ENCODE data around the gene GNG7.
"Not testable (repeated sequence)": the region's sequence is repeated elsewhere in the genome, so short reads cannot be mapped to it uniquely, and the experiment has no call there.

The GNG7 gene

GRCh38 chr19:2574478-2574931 is 128.0 kb downstream of the GNG7 start:
- no CpG with 5 or more reads among the region's 15 CpGs for WGBS (ENCODE audit: insufficient coverage, insufficient read length)
- no peak overlapping the region for H3K27ac ChIP-seq (ENCODE audit: low read length)

DNA sequence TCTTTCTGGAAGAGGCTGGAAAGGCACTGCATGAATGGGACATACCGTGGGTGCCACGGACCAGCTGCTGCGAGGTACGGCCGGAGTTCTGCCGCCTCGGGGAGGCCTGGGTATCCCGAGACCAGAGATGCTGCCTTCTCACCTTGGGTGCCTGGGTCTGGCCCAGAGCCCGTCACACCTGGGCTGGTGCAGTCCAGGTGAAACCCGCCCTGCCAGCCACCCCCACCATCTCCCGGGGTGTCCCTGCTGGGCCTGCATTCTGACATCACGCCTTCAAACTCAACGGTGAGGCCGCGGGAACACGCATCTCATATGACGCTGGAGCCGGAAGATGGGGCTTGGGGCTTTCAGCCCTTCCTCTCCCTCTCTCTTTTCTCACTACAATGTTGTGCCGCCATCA is 128.6 kb downstream of the GNG7 start:
- Histone ChIP-seq H3K27ac (ENCODE audit: low read length) (no peak overlapping the region), H3K4me3 (ENCODE audit: low read length) (no peak overlapping the region), H3K9me3 (ENCODE audit: control insufficient read depth, insufficient read depth, low read length) (no peaks in the 10 kb centered on the region), H3K27me3 (ENCODE audit: control insufficient read depth, insufficient read depth, low read length) (no peaks in the 10 kb centered on the region), H3K4me1 (ENCODE audit: control insufficient read depth, insufficient read depth, low read length) (0 out of 2 replicates have a peak, but pooled peaks cover 1% of the 10 kb centered on the region), H3K36me3 (ENCODE audit: control insufficient read depth, insufficient read depth, low read length) (no peaks in the 10 kb centered on the region)
- DNase-seq (ENCODE audit: low read depth, low spot score) = no peak
- WGBS (ENCODE audit: insufficient coverage, insufficient read length) = no CpG with 5 or more reads among the region's 19 CpGs

More at GRCh38 chr19:2574478-2574931, 128.0 kb downstream of the GNG7 start:
- no peaks in the 10 kb centered on the region for H3K36me3 ChIP-seq (ENCODE audit: control insufficient read depth, insufficient read depth, low read length)
- 0 out of 2 replicates have a peak, but pooled peaks cover 1% of the 10 kb centered on the region for H3K4me1 ChIP-seq (ENCODE audit: control insufficient read depth, insufficient read depth, low read length)
- H3K27me3 ChIP-seq (ENCODE audit: control insufficient read depth, insufficient read depth, low read length) = no peaks in the 10 kb centered on the region
- no peak for DNase-seq (ENCODE audit: low read depth, low spot score)
- no peaks in the 10 kb centered on the region for H3K9me3 ChIP-seq (ENCODE audit: control insufficient read depth, insufficient read depth, low read length)
- no peak overlapping the region for H3K4me3 ChIP-seq (ENCODE audit: low read length)

- no CpG with 5 or more reads among the region's 12 CpGs for WGBS (ENCODE audit: insufficient coverage, insufficient read length)
- H3K4me1 ChIP-seq (ENCODE audit: control insufficient read depth, insufficient read depth, low read length); H3K9me3 ChIP-seq (ENCODE audit: control insufficient read depth, insufficient read depth, low read length); H3K36me3 ChIP-seq (ENCODE audit: control insufficient read depth, insufficient read depth, low read length); DNase-seq (ENCODE audit: low read depth, low spot score); H3K4me3 ChIP-seq (ENCODE audit: low read length); H3K27ac ChIP-seq (ENCODE audit: low read length); H3K27me3 ChIP-seq (ENCODE audit: control insufficient read depth, insufficient read depth, low read length): not testable (repeated sequence)
Observed at GRCh38 chr19:2572152-2572551, 130.3 kb downstream of the GNG7 start.

- no peak overlapping the region for H3K27ac ChIP-seq (ENCODE audit: low read length)
- no peak overlapping the region for H3K4me3 ChIP-seq (ENCODE audit: low read length)
- H3K4me1 ChIP-seq (ENCODE audit: control insufficient read depth, insufficient read depth, low read length) = no peaks in the 10 kb centered on the region
- WGBS (ENCODE audit: insufficient coverage, insufficient read length) = no CpG with 5 or more reads among the region's 21 CpGs
- no peaks in the 10 kb centered on the region for H3K36me3 ChIP-seq (ENCODE audit: control insufficient read depth, insufficient read depth, low read length)
- DNase-seq (ENCODE audit: low read depth, low spot score) = no peak
- no peaks in the 10 kb centered on the region for H3K27me3 ChIP-seq (ENCODE audit: control insufficient read depth, insufficient read depth, low read length)
- no peaks in the 10 kb centered on the region for H3K9me3 ChIP-seq (ENCODE audit: control insufficient read depth, insufficient read depth, low read length)
Observed at GRCh38 chr19:2569596-2570465, 132.7 kb downstream of the GNG7 start.

DNA sequence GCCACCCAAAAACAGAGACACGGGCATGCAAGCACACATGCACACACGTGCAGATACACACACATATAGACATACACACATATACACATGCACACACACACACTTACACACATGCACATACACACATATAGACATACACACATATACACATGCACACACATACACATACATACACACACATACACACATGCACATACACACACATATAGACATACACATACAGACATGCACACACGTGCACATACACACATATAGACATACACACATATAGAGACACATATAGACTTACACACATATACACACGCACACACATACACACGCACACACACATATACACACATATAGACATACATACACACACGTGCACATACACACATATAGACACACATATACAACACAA is 134.5 kb downstream of the GNG7 start:
- no peaks in the 10 kb centered on the region for H3K36me3 ChIP-seq (ENCODE audit: control insufficient read depth, insufficient read depth, low read length)
- no peaks in the 10 kb centered on the region for H3K4me1 ChIP-seq (ENCODE audit: control insufficient read depth, insufficient read depth, low read length)
- WGBS (ENCODE audit: insufficient coverage, insufficient read length) = no CpG with 5 or more reads among the region's 6 CpGs
- no peaks in the 10 kb centered on the region for H3K9me3 ChIP-seq (ENCODE audit: control insufficient read depth, insufficient read depth, low read length)
- no peak for DNase-seq (ENCODE audit: low read depth, low spot score)
- H3K27ac ChIP-seq (ENCODE audit: low read length) = no peak overlapping the region
- H3K27me3 ChIP-seq (ENCODE audit: control insufficient read depth, insufficient read depth, low read length) = no peaks in the 10 kb centered on the region
- H3K4me3 ChIP-seq (ENCODE audit: low read length) = no peak overlapping the region

GRCh38 chr19:2567580-2567979 is 134.9 kb downstream of the GNG7 start:
- Histone ChIP-seq H3K27ac (ENCODE audit: low read length) (no peak overlapping the region), H3K9me3 (ENCODE audit: control insufficient read depth, insufficient read depth, low read length) (no peaks in the 10 kb centered on the region), H3K4me1 (ENCODE audit: control insufficient read depth, insufficient read depth, low read length) (no peaks in the 10 kb centered on the region), H3K4me3 (ENCODE audit: low read length) (no peak overlapping the region), H3K36me3 (ENCODE audit: control insufficient read depth, insufficient read depth, low read length) (no peaks in the 10 kb centered on the region), H3K27me3 (ENCODE audit: control insufficient read depth, insufficient read depth, low read length) (no peaks in the 10 kb centered on the region)
- DNase-seq (ENCODE audit: low read depth, low spot score) = no peak
- WGBS (ENCODE audit: insufficient coverage, insufficient read length) = no CpG with 5 or more reads among the region's 17 CpGs

DNA sequence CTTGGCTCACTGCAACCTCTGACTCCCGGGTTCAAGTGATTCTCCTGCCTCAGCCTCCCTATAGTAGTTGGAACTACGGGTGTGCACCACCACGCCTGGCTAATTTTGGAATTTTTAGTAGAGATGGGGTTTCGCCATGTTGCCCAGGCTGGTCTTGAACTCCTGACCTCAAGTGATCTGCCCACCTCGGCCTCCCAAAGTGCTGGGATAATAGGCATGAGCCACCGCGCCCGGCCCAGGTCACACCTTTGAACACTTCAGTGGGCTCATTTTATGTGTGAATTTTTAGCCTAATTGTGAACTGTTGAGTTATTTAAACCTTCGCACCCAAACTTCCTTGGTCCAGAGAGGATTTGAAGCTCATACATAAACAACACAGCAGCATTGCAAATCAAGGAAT is 138.9 kb downstream of the GNG7 start:
- H3K4me1 ChIP-seq (ENCODE audit: control insufficient read depth, insufficient read depth, low read length); H3K4me3 ChIP-seq (ENCODE audit: low read length); DNase-seq (ENCODE audit: low read depth, low spot score); H3K27me3 ChIP-seq (ENCODE audit: control insufficient read depth, insufficient read depth, low read length); H3K36me3 ChIP-seq (ENCODE audit: control insufficient read depth, insufficient read depth, low read length); H3K27ac ChIP-seq (ENCODE audit: low read length); H3K9me3 ChIP-seq (ENCODE audit: control insufficient read depth, insufficient read depth, low read length): not testable (repeated sequence)
- no CpG with 5 or more reads among the region's 9 CpGs for WGBS (ENCODE audit: insufficient coverage, insufficient read length)

DNA sequence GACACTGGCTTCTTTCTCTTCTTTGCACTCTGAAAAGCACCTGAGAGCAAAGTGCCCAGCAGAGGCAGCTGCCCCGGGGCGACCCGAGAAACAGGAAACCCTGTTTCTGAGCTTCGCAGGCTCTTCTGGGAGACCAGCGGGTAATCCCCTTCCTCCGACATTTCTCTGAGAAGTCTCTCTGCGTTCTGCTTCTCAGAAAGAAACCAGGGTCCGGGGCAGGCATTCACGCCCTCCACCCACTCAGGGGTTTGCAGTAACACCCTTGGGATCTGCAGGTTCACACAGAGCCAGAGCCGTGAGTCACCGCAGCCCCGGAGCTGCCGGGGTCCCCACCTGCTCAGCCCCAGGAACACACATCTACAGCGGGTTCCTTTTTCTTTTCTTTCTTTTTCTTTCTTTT is 140.6 kb downstream of the GNG7 start:
- no peak for DNase-seq (ENCODE audit: low read depth, low spot score)
- H3K4me1 ChIP-seq (ENCODE audit: control insufficient read depth, insufficient read depth, low read length) = peaks cover 2% of the 10 kb centered on the region; the same call in 1 of the 2 replicates
- H3K27me3 ChIP-seq (ENCODE audit: control insufficient read depth, insufficient read depth, low read length) = no peaks in the 10 kb centered on the region
- WGBS (ENCODE audit: insufficient coverage, insufficient read length) = no CpG with 5 or more reads among the region's 14 CpGs
- H3K36me3 ChIP-seq (ENCODE audit: control insufficient read depth, insufficient read depth, low read length) = no peaks in the 10 kb centered on the region
- H3K9me3 ChIP-seq (ENCODE audit: control insufficient read depth, insufficient read depth, low read length) = no peaks in the 10 kb centered on the region
- no peak overlapping the region for H3K27ac ChIP-seq (ENCODE audit: low read length)
- no peak overlapping the region for H3K4me3 ChIP-seq (ENCODE audit: low read length)

GRCh38 chr19:2561221-2561620 is 141.3 kb downstream of the GNG7 start:
- H3K27ac ChIP-seq (ENCODE audit: low read length) = no peak overlapping the region

DNA sequence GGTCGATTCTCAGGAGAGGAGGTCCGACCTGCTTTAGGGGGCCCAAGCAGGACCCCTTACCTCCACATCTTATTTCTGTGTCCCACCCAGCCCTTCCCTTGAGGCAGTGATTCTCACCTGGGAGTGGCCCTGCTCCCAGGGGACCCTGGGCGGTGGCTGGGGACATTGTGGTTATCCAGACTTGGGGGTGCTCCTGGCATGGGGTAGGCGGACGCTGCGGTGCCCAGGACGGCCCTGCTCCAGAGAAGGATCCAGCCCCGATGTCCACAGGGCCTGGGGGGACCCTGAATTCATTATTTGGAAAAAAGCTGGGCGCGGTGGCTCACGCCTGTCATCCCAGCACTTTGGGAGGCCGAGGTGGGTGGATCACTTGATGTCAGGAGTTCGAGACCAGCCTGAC is 142.1 kb downstream of the GNG7 start:
- Histone ChIP-seq H3K4me3 (ENCODE audit: low read length) (no peak overlapping the region), H3K27ac (ENCODE audit: low read length) (no peak overlapping the region), H3K9me3 (ENCODE audit: control insufficient read depth, insufficient read depth, low read length) (no peaks in the 10 kb centered on the region), H3K4me1 (ENCODE audit: control insufficient read depth, insufficient read depth, low read length) (peaks cover 2% of the 10 kb centered on the region; the same call in 1 of the 2 replicates), H3K36me3 (ENCODE audit: control insufficient read depth, insufficient read depth, low read length) (no peaks in the 10 kb centered on the region), H3K27me3 (ENCODE audit: control insufficient read depth, insufficient read depth, low read length) (no peaks in the 10 kb centered on the region)
- no CpG with 5 or more reads among the region's 13 CpGs for WGBS (ENCODE audit: insufficient coverage, insufficient read length)
- DNase-seq (ENCODE audit: low read depth, low spot score) = no peak

More at GRCh38 chr19:2561221-2561620, 141.3 kb downstream of the GNG7 start:
- H3K9me3 ChIP-seq (ENCODE audit: control insufficient read depth, insufficient read depth, low read length) = no peaks in the 10 kb centered on the region
- WGBS (ENCODE audit: insufficient coverage, insufficient read length) = no CpG with 5 or more reads among the region's 5 CpGs
- no peak overlapping the region for H3K4me3 ChIP-seq (ENCODE audit: low read length)
- no peaks in the 10 kb centered on the region for H3K27me3 ChIP-seq (ENCODE audit: control insufficient read depth, insufficient read depth, low read length)
- no peak for DNase-seq (ENCODE audit: low read depth, low spot score)
- H3K4me1 ChIP-seq (ENCODE audit: control insufficient read depth, insufficient read depth, low read length) = peaks cover 2% of the 10 kb centered on the region; the same call in 1 of the 2 replicates
- H3K36me3 ChIP-seq (ENCODE audit: control insufficient read depth, insufficient read depth, low read length) = no peaks in the 10 kb centered on the region

DNA sequence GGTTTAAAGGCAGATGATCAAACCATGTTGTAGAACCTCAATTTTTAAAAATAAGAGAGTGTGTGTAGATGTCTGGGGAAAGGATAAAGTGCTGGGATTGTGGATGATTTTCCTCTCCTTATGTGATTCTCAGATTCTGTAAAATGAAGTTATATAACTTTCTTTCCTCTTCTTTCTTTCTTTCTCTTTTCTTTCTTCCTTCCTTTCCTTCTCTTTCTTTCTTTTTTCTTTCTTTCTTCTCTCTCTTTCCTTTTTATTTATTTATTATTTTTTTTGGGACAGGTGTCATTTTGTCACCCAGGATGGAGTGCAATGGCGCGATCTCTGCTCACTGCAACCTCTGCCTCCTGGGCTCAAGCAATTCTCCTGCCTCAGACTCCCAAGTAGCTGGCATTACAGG is 144.0 kb downstream of the GNG7 start:
- no peak for DNase-seq (ENCODE audit: low read depth, low spot score)
- no CpG with 5 or more reads among the region's 2 CpGs for WGBS (ENCODE audit: insufficient coverage, insufficient read length)
- Histone ChIP-seq H3K4me1 (ENCODE audit: control insufficient read depth, insufficient read depth, low read length) (peaks cover 2% of the 10 kb centered on the region; the same call in 1 of the 2 replicates), H3K27me3 (ENCODE audit: control insufficient read depth, insufficient read depth, low read length) (no peaks in the 10 kb centered on the region), H3K27ac (ENCODE audit: low read length) (no peak overlapping the region), H3K4me3 (ENCODE audit: low read length) (no peak overlapping the region), H3K9me3 (ENCODE audit: control insufficient read depth, insufficient read depth, low read length) (no peaks in the 10 kb centered on the region), H3K36me3 (ENCODE audit: control insufficient read depth, insufficient read depth, low read length) (no peaks in the 10 kb centered on the region)

Measured in iPS DF 6.9 (cell line).